GM19035 (cell line): Measurements from ENCODE around the gene CCT2.
"Not testable (repeated sequence)": the region's sequence is repeated elsewhere in the genome, so short reads cannot be mapped to it uniquely, and the experiment has no call there.

Experiments
- ATAC-seq: cut with Tn5 transposase; IDR thresholded peaks from one replicate; pipeline ENCODE4 v1.9.1; 2021; ENCODE audit not compliant: unreplicated experiment

CCT2 gene

DNA sequence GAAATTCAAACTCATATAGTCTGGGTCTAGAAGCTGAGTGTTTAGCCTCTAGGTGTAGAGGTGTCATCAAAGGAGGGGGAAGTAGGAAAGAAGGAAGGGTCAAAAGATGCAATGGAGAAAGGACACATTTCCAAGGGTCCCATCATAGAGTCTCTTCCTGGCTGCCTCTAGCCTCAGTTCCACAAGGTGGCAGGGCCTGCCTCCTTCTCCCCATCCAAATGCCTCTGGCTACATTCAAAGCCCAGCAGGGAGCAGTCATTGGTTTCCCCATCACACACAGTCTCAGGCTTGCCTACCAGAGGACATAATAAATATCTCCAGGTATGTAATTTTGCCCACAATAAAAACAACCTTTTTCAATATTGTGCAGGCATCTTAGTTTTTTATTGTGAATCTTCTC, 2.1 kb upstream of the CCT2 start:
- ATAC-seq: no peak

DNA sequence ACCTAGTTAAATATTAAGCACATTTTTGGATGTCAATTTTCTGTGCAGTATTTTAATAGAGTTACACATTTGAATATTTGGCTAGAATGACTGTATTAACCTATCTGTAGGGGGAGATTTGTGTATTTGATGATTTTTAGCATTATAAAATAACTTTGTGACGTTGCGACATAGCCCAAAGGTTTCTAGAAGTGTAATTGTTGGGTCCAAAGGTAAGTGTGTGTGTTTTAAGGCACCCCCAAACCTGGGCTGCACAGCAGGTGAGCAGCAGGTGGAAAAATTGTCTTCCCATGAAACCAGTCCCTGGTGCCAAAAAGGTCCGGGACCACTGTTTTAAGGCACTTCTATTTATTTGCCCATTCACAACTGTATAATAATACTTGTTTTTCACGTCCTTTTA, 3.3 kb downstream of the CCT2 start:
- ATAC-seq: no peak

DNA sequence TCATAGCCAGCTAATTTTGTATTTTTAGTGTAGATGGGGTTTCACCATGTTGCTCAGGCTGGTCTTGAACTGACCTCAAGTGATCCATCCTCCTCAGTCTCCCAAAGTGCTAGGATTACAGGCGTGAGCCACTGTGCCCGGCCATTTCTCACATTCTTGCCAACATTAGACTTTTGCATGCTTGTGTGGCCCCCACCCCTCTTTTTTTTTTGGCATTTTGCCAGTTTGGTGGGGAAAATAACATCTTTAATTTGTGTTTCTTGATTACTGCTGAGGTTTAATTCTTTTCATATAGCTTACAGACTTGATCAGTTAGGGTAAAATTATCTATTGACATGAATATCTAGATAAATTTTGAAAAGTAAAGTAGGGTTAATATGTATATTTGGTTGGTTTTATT, 3.8 kb downstream of the CCT2 start:
- ATAC-seq: no peak

DNA sequence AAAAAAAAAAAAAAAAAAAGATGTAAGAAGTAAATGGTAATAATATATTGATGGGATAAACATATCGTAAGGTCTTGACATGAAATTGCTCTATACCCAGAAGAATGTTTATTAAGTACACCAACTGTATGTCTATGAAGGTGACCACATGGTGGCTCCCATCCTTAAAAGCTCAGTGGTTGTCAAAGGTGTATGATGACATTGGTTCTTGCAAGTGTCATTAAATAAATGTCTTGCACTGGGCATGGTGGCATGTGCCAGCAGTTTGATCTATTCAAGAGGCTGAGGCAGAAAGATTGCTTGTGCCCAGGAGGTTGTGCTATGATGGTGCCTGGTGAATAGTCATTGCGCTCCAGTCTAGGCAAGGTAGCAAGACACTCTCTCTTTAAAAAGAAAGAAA, 10.4 kb downstream of the CCT2 start:
- ATAC-seq: no peak

DNA sequence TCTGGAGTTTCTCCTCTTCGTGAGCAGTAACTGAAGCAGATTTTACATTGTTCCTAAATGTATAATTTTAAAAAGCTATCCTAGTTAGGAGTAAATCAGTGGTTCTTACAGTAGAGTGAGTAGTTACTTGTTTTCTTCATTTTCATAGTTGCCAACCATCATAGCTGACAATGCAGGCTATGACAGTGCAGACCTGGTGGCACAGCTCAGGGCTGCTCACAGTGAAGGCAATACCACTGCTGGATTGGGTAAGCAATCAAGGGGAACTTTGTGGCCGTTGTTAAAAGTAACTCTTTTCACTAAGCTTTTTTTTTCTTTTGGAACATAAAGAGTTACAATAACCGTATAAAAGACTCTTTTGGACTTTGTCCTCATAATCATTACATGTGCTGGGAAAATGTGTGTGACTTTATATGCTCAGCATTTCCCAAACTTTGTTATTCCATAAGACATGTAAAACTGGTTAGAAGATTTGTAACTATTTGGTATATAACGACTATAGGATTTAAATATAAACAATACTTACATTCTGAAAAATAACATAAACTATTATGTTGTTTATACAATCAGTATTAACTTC, 13.0 kb downstream of the CCT2 start:
- ATAC-seq: no peak

DNA sequence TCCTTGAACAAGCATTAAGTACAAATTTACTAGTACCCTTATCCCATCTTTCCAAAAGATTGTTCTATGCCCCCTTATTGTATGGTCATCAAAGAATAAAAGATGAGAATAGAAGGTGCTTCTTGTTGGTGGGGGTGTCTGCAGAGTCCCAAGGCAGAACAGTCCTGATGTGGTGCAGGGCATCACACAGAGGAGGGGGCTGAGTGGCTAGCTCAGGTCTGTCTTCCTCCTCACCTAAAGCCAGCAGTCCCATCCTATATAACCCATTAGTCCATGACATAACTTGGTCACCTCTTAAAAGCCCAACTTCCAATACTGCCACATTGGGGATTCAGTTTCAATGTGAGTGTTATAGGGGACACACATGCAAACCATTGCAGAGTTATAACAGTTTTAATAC, 15.5 kb downstream of the CCT2 start:
- ATAC-seq: no peak

DNA sequence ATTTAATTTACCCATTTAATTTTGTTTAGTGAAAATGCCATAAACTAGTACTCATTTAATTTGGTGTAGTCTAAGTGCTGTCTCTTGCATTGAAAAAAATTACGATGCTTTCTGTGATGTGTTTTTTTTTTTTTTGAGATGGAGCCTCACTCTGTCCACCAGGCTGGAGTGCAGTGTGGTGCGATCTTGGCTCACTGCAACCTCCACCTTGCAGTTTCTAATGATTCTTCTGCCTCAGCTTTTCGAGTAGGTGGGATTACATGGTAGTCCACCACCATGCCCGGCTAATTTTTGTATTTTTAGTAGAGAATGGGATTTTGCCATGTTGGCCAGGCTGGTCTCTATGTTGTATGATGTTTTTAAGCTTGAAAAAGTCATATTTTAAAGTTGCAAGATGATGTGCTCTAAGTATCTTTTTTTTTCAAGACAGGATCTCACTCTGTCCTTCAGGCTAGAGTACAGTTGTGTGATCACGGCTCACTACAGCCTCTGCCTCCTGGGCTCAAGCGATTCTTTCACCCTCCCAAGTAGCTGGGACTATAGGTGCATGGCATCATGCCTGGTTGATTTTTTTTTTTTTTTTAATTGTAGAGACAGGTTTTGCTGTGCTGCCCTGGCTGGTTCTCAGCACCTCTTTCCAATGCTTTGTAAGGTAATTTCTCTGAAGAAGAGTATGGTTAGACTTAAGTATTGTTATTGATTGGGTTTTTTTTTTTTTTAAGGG, 16.9 kb downstream of the CCT2 start:
- ATAC-seq: no peak

DNA sequence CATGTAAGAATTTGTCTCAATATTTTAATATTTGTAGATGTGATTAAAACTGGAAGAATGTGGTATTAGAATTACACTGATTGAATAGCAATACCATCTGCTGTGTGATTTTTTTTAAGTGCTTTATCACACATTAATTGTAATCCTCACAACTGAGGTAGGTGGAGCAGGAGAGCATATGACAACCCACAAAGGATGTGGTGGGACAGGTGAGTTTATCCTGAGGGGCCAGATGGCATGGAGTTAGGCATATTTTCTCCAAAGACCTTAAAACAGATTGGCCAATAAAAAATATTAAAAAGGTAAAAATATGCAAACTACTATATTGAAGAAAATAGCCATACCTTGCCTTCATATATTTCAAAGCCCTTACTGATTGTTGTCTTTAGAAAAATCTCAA, 17.7 kb downstream of the CCT2 start:
- ATAC-seq: no peak

DNA sequence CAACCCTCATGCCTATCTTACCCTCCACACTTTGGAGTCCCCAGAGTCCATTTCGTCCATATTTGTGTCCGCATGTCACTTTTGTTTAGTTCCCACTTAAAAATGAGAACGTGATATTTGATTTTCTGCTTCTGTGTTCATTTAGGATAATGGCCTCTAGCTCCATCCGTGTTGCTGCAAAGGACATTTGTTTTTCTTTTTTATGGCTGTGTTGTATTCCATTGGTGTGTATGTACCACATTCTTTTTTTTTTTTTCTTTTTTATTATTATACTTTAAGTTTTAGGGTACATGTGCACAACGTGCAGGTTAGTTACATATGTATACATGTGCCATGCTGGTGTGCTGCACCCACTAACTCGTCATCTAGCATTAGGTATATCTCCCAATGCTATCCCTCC, 18.3 kb downstream of the CCT2 start:
- ATAC-seq: not testable (repeated sequence)

DNA sequence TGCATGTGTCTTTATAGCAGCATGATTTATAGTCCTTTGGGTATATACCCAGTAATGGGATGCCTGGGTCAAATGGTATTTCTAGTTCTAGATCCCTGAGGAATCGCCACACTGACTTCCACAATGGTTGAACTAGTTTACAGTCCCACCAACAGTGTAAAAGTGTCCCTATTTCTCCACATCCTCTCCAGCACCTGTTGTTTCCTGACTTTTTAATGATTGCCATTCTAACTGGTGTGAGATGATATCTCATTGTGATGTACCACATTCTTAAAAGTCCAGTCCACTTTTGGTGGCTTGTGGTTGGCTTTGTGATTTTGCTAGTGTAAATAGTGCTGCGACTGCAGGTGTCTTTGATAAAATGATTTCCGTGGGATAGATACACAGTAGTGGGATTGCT, 19.0 kb downstream of the CCT2 start:
- not testable (repeated sequence) for ATAC-seq

DNA sequence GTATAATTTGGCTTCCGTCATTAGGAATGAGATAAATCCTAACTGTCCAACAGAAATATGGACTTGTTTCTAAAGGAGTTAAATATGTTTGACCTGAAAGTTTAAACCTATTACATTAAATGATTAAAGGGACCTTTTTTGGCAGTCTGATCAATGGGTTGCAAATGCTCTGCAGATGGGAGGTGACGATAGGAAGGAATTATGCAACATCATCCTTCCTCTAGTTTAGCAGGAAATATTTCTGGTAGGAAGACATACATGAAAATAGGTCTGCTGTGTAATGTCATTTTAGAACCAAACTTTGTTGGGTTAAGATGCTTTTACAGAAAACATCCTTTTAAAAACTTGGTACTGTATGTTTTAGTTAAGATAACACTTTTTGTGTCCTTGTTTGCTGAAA, 22.9 kb downstream of the CCT2 start:
- ATAC-seq: no peak

DNA sequence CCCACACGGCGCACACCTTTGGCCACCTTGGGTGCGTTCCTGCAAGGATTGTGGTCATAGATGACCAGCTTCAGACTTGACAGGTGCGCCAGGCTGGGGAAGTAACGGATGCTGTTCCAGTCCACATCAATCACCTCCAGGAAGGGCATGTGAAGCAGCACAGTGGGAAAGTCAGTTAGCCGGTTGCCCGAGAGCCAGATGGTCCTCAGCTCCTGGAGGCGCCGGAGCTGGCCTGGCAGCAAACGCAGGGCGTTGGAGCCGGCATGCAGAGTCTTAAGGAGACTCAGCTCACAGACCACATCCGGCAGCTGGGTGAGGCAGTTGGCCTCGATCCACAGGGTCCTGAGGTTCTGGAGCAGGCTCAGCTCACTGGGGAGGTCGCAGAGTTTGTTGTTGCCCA, 24.9 kb downstream of the CCT2 start:
- ATAC-seq: no peak

DNA sequence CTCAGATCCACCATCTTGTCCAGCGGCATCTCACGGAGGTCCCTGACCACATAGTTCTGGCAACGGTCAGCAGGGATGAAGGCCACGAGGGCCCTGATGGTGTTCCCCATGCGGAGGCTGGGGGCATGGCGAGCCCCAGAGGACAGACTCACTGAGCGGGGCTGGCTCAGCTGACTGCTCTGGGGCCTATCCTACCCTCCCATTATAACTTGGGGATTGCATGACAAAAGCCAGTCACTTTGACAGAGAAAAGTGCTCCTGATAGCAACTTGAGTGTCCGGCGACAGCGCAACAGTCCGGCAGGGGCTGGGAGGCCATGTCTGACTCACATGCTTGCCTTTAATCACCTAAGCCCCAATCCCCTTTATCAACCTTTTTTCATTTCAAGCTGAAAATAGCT, 25.5 kb downstream of the CCT2 start, which contains the start of gene LRRC10:
LRRC10 (minus strand) TSS at position 179 of the 400 bp plus-strand sequence; CDS start at position 110, 69 bp downstream.
- no peak for ATAC-seq

DNA sequence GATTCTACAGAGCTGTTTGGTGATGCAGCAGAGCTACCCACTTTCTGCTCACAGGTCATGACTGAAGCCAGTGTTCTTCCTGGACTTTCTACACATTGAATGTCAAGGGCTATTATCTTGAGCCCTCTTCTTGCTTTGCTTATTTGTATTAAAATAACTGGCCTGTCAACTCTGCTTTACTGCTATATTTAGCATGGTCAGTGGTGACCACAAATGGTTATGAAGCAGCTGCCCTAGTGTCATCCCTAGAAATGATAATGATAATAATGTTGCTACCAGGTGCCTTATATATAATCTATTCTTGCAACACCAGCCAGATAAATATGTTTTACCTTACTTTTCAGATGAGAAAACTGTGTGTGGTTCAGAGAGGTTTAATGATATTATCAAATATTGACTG, 28.1 kb downstream of the CCT2 start:
- no peak for ATAC-seq

DNA sequence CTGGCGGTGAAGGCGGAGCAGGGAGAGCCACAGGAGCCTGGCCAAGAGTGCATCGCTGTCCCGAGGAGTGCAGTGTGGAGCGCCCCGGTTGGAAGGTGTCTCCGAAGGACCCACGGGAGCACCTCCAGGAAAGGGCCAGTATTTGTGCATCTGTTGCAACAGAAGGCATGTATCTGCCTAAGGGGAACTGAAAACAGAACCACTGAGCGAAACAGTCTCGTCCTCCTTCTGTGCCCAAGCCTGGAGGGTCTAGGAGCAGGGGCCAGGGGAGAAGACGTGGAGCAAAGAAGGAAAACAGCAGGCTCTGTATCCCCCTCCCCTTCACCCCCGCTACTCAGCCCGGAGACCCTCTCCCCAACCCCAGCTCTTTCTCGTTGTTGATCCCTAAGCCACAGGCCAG, 30.8 kb downstream of the CCT2 start:
- ATAC-seq: no peak

DNA sequence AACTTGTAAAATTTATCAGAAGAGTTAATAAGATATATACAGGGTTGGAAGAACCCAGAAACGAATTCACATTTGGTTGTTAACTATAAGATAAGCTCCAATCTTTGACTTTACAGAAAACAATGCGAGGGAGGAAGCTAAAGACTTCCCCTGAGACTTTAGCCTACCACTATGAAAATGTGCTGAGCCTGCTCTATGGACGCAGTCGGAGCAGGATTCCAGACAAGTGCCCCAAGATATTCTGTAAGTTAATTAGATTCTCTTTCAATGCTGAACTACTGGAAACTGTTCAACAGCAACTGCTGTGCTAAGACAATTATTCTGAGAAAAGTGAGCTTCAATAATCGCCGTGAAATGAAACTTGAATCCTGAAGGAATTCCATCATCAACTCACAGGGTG, 33.8 kb downstream of the CCT2 start:
- ATAC-seq: no peak

DNA sequence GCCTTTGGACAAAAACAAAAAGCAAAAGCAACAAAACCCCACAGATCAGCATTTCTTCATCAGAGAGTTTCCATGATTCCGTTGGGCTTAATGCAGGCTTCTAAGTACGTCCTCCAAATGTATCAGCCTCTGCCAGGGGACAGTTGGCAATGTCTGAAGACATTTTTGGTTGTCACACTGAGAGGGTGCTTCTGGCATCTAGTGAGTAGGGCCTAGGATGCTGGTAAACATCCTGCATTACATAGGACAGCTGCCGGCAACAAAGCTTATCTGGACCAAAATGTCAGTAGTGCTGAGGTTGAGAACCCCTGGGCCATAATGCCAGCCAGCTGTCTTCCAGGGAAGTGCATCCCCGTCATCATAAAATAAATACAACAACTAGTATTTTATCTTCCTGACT, 34.8 kb downstream of the CCT2 start:
- no peak for ATAC-seq

DNA sequence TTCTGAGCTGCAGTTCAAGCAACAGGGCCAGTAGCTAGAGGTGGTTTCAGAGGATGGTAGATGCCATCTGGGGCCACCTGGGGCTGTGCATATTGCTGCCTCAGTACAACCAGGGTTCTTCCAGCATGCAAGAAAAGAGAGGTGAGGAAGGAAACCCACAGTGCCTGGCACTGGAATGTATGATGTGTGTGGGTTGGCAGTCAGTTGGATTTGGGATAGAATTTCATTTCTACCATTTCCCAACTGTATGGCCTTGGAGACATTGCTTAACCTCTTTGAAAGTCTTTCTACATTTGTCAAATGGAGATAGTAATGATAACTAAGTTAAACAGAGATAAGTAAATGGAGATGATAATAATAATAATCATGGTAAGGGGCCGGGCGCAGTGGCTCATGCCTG, 35.7 kb downstream of the CCT2 start:
- no peak for ATAC-seq

DNA sequence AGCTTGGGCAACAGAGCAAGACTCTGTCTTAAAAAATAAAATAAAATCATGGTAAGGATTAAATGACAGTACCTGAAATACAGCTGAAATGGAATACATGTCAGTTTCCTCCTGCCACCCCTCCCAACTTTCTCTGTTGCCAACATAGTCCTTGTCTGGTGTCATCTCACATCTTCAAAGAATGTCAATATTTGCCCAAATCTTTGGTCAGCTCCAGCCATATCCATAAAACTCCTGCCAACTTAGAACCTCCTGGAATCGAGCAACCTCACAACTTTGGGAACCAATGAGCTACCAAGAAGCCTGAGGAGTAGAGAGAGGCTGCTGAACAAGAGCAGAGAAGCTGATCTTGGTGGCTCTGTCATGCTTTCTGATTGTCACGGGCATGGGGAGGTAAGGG, 36.3 kb downstream of the CCT2 start:
- no peak for ATAC-seq

DNA sequence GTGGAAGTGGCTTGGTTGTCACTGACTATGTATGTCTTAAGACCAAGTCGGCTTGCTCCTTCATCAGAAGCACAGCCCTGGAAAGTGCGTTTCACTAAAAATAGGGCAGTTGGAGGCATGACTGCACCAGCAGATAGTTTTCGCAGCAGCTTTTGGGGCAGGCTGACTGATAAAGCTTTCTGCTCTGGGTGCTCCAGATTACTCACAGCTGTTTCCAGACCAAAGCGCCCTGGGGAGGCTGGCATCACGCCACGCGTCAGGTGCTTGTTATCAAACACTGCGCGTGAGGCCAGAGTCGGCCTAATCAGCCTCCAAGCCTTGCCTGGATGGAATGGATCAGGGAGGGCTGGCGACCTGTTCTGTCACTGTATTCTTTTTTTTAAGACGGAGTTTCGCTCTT, 38.7 kb downstream of the CCT2 start:
- ATAC-seq: no peak

DNA sequence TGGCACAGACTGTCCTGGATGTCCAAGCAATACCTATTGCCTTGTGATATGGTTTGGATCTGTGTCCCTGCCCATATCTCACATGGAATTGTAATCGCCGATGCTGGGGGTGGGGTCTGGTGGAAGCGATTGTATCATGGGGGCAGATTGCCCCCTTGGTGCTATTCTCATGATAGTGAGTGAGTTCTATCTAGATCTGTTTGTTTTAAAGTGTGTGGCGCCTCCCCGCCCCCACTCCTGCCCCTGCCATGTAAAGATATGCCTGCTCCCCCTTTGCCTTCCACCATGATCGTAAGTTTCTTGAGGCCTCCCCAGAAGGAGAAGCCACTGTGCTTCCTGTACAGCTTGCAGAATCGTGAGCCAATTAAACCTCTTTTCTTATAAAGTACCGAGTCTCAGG, 42.2 kb downstream of the CCT2 start:
- ATAC-seq: no peak

DNA sequence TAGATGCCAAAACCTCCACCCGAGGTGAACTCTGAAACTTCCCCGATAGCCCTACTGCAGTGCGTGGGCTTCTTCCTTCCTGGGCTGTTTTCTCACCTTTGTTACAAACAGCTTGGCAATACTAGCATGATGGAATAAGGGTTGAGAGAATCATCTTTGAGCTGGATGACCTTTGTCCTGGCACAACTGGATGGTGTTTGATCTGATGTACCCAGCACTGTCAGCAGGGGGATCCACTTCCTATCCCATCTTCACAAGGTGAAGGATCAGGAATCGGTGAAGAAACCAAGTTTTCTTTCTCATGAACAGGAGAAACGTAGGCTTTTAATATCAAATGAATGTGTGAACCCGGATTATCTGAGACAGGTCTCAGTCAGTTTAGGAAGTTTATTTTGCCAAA, 44.9 kb downstream of the CCT2 start:
- ATAC-seq: no peak

DNA sequence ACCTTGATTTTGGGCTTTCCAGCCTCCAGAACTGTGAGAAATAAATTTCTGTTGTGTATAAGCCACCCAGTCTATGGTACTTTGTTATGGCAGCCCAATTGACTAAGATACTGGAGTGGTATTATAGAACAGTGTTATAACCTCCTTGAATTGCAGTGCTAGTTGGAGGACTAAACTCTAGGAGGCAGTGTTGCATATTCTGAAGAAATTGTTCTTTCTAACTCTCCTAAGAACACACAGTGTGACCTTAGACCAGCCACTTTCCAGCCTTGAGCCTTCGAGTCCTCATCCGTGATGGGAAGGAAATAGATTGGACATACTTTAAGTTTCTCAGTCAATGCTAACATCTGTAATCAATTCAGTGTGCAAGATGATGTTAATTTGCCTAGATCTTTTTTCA, 47.8 kb downstream of the CCT2 start:
- ATAC-seq: no peak
